GM06990 (cell line): ENCODE data around the gene EBF3.

Source experiments
- DNase-seq: peaks from one replicate; pipeline ENCODE4 v3.0.0-alpha.2; 2011; ENCODE audit not compliant: insufficient read length; ENCODE audit errors: extremely low read depth
- H3K27me3 ChIP-seq: replicated peaks from 2 replicates; pipeline ENCODE4 v1.6.0; 2011; ENCODE audit warnings: low read length; ENCODE audit not compliant: control insufficient read depth, insufficient read depth
- H3K36me3 ChIP-seq: 2 replicates; pipeline ENCODE4 v1.5.1; 2011; ENCODE audit warnings: low read length; ENCODE audit not compliant: control insufficient read depth, insufficient read depth
- H3K4me3 ChIP-seq: replicated peaks from 2 replicates; pipeline ENCODE4 v1.5.1; 2011; ENCODE audit warnings: low read depth, mild to moderate bottlenecking, control low read depth, low read length
- CTCF ChIP-seq: IDR thresholded peaks from 2 replicates; pipeline ENCODE4 v1.5.1; 2011; ENCODE audit warnings: low read length, control low read depth, mild to moderate bottlenecking, inconsistent platforms; ENCODE audit not compliant: insufficient read depth, poor library complexity, severe bottlenecking

EBF3 gene

GRCh38 chr10:129839285-129840195 is 124.5 kb downstream of the EBF3 start:
- Histone ChIP-seq H3K27me3 (no peaks in the 10 kb centered on the region), H3K4me3 (no peak overlapping the region), H3K36me3 (no peaks in the 10 kb centered on the region)
- TF ChIP-seq CTCF = no peak
- no peak for DNase-seq

- Histone ChIP-seq H3K4me3 (no peak overlapping the region), H3K36me3 (no peaks in the 10 kb centered on the region), H3K27me3 (no peaks in the 10 kb centered on the region)
- TF ChIP-seq CTCF = no peak
- no peak for DNase-seq
Measured at GRCh38 chr10:129838794-129839193, 125.3 kb downstream of the EBF3 start.

- Histone ChIP-seq H3K4me3 (no peak overlapping the region), H3K27me3 (no peaks in the 10 kb centered on the region), H3K36me3 (no peaks in the 10 kb centered on the region)
- no peak for DNase-seq
- TF ChIP-seq CTCF = no peak
Measured at GRCh38 chr10:129837909-129838582, 126.0 kb downstream of the EBF3 start.

GRCh38 chr10:129836253-129836652 is 127.8 kb downstream of the EBF3 start:
- TF ChIP-seq CTCF = no peak
- Histone ChIP-seq H3K4me3 (no peak overlapping the region), H3K27me3 (no peaks in the 10 kb centered on the region), H3K36me3 (no peaks in the 10 kb centered on the region)
- DNase-seq = no peak

- Histone ChIP-seq H3K4me3 (no peak overlapping the region), H3K27me3 (no peaks in the 10 kb centered on the region), H3K36me3 (no peaks in the 10 kb centered on the region)
- DNase-seq = no peak
- no peak for TF ChIP-seq CTCF
Measured at GRCh38 chr10:129833994-129834739, 129.9 kb downstream of the EBF3 start.
